ENCODE data around the gene DLG2. TPM values are rescaled to one million over a fixed set of nuclear protein-coding genes. Genes with fewer than 3 reads are reported as not detected.

Gene DLG2
- total RNA-seq, 2 experiments from 2014 or later, result 6.9 to 8.2 TPM

GRCh38 chr11:84806354-84806753, 820.8 kb downstream of the DLG2 start:
- no peak for DNase-seq (ENCODE audit: low spot score)
- Histone ChIP-seq H3K27ac (ENCODE audit: low read depth, low read length, poor library complexity, severe bottlenecking) (no peak overlapping the region), H3K9me2 (ENCODE audit: insufficient read depth, low read length) (no peaks in the 10 kb centered on the region), H3K4me1 (ENCODE audit: insufficient read depth, low read length, poor library complexity, severe bottlenecking) (no peaks in the 10 kb centered on the region), H3K9me3 (ENCODE audit: low read length) (peaks cover 5% of the 10 kb centered on the region; the same call in 1 of the 2 replicates), H2AFZ (ENCODE audit: low read length) (no peak overlapping the region), H3K4me3 (ENCODE audit: low read depth, low read length, poor library complexity, severe bottlenecking) (no peak overlapping the region), H3K4me2 (ENCODE audit: low read length) (no peak overlapping the region), H4K20me1 (ENCODE audit: insufficient read depth, low read length) (no peaks in the 10 kb centered on the region), H3K79me2 (ENCODE audit: insufficient read depth, low read depth, low read length) (no peaks in the 10 kb centered on the region), H3K36me3 (ENCODE audit: insufficient read depth, low read length) (no peaks in the 10 kb centered on the region)
- intact Hi-C loops (cut with micrococcal nuclease; ENCODE audit: unreplicated experiment), result no loop called here
- no TSS peak for BruUV-seq (replicated peaks)
- TF ChIP-seq EZH2phosphoT487 (IDR thresholded peaks at IDR 0.05; ENCODE audit: borderline replicate concordance, low read depth, low read length), result no peak
- TF ChIP-seq CTCF (conservative IDR thresholded peaks at IDR 0.05; ENCODE audit: low read length), result no peak
- CTCF ChIA-PET (ENCODE audit: unreplicated experiment), result no interaction called here
- POLR2A ChIA-PET, result no interaction called here

- intact Hi-C loops (cut with micrococcal nuclease; ENCODE audit: unreplicated experiment), result no loop called here
- no TSS peak for BruUV-seq (replicated peaks)
- Histone ChIP-seq H3K4me2 (ENCODE audit: low read length) (no peak overlapping the region), H3K36me3 (ENCODE audit: insufficient read depth, low read length) (no peaks in the 10 kb centered on the region), H2AFZ (ENCODE audit: low read length) (no peak overlapping the region), H3K9me3 (ENCODE audit: low read length) (peaks cover 5% of the 10 kb centered on the region; the same call in 1 of the 2 replicates), H3K4me1 (ENCODE audit: insufficient read depth, low read length, poor library complexity, severe bottlenecking) (no peaks in the 10 kb centered on the region), H3K9me2 (ENCODE audit: insufficient read depth, low read length) (no peaks in the 10 kb centered on the region), H3K79me2 (ENCODE audit: insufficient read depth, low read depth, low read length) (no peaks in the 10 kb centered on the region), H3K27ac (ENCODE audit: low read depth, low read length, poor library complexity, severe bottlenecking) (no peak overlapping the region), H3K4me3 (ENCODE audit: low read depth, low read length, poor library complexity, severe bottlenecking) (no peak overlapping the region), H4K20me1 (ENCODE audit: insufficient read depth, low read length) (no peaks in the 10 kb centered on the region)
- CTCF ChIA-PET (ENCODE audit: unreplicated experiment), result no interaction called here
- TF ChIP-seq EZH2phosphoT487 (IDR thresholded peaks at IDR 0.05; ENCODE audit: borderline replicate concordance, low read depth, low read length), result no peak
- TF ChIP-seq CTCF (conservative IDR thresholded peaks at IDR 0.05; ENCODE audit: low read length), result no peak
- DNase-seq (ENCODE audit: low spot score), result no peak
- POLR2A ChIA-PET, result no interaction called here
Observed at GRCh38 chr11:84804041-84804440, 823.1 kb downstream of the DLG2 start.

- no TSS peak for BruUV-seq (replicated peaks)
- Histone ChIP-seq H3K27ac (ENCODE audit: low read depth, low read length, poor library complexity, severe bottlenecking) (no peak overlapping the region), H2AFZ (ENCODE audit: low read length) (no peak overlapping the region), H3K79me2 (ENCODE audit: insufficient read depth, low read depth, low read length) (no peaks in the 10 kb centered on the region), H3K4me2 (ENCODE audit: low read length) (no peak overlapping the region), H3K9me2 (ENCODE audit: insufficient read depth, low read length) (no peaks in the 10 kb centered on the region), H3K4me3 (ENCODE audit: low read depth, low read length, poor library complexity, severe bottlenecking) (no peak overlapping the region), H3K36me3 (ENCODE audit: insufficient read depth, low read length) (no peaks in the 10 kb centered on the region), H3K9me3 (ENCODE audit: low read length) (0 out of 2 replicates have a peak, but pooled peaks cover 5% of the 10 kb centered on the region), H4K20me1 (ENCODE audit: insufficient read depth, low read length) (no peaks in the 10 kb centered on the region), H3K4me1 (ENCODE audit: insufficient read depth, low read length, poor library complexity, severe bottlenecking) (no peaks in the 10 kb centered on the region)
- ChIA-PET POLR2A (no interaction called here), CTCF (ENCODE audit: unreplicated experiment) (no interaction called here)
- DNase-seq (ENCODE audit: low spot score), result no peak
- TF ChIP-seq CTCF (conservative IDR thresholded peaks at IDR 0.05; ENCODE audit: low read length), result peak; percentile 39; the same call in 1 of the 2 replicates
- no peak for TF ChIP-seq EZH2phosphoT487 (IDR thresholded peaks at IDR 0.05; ENCODE audit: borderline replicate concordance, low read depth, low read length)
- intact Hi-C loops (cut with micrococcal nuclease; ENCODE audit: unreplicated experiment), result no loop called here
Observed at GRCh38 chr11:84800755-84801346, 826.3 kb downstream of the DLG2 start.
